ENCODE data around the gene SCARF2. TPM values are rescaled to one million over a fixed set of nuclear protein-coding genes. Genes with fewer than 3 reads are reported as not detected.
"Not testable (repeated sequence)": the region's sequence is repeated elsewhere in the genome, so short reads cannot be mapped to it uniquely, and the experiment has no call there.

The SCARF2 gene
- total RNA-seq, 1 donor from 2014 or later = 133 TPM

GRCh38 chr22:20479612-20480196 is 42.1 kb upstream of the SCARF2 start:
- TF ChIP-seq CTCF (IDR thresholded peaks at IDR 0.05) = no peak
- Histone ChIP-seq H3K9me3 (no peaks in the 10 kb centered on the region), H3K27ac (no peak overlapping the region), H3K4me1 (no peaks in the 10 kb centered on the region), H3K27me3 (no peaks in the 10 kb centered on the region), H3K4me3 (no peak overlapping the region), H3K36me3 (no peaks in the 10 kb centered on the region)
- intact Hi-C loops (cut with DNase I) = no loop called here
- DNase-seq (ENCODE audit: low spot score in 2 of 2) = no peak

- DNase-seq (ENCODE audit: low spot score in 2 of 2); H3K27me3 ChIP-seq; intact Hi-C loops (cut with DNase I); H3K36me3 ChIP-seq; H3K9me3 ChIP-seq; H3K4me1 ChIP-seq; H3K27ac ChIP-seq; H3K4me3 ChIP-seq: not testable (repeated sequence)
Observed at GRCh38 chr22:20478059-20478458, 40.4 kb upstream of the SCARF2 start.

- DNase-seq (ENCODE audit: low spot score in 2 of 2); H3K4me1 ChIP-seq; H3K9me3 ChIP-seq; H3K27me3 ChIP-seq; H3K4me3 ChIP-seq; intact Hi-C loops (cut with DNase I); H3K36me3 ChIP-seq; H3K27ac ChIP-seq: not testable (repeated sequence)
Observed at GRCh38 chr22:20475569-20475968, 37.9 kb upstream of the SCARF2 start.

GRCh38 chr22:20475115-20475436 is 37.5 kb upstream of the SCARF2 start:
- H3K27ac ChIP-seq = no peak overlapping the region
- no peaks in the 10 kb centered on the region for H3K9me3 ChIP-seq
- TF ChIP-seq CTCF (IDR thresholded peaks at IDR 0.05) = no peak
- H3K4me1 ChIP-seq = no peaks in the 10 kb centered on the region
- peaks cover 6 to 15% of the 10 kb centered on the region in 2 donors for H3K36me3 ChIP-seq
- no peak for DNase-seq (ENCODE audit: low spot score in 2 of 2)
- H3K4me3 ChIP-seq = no peak overlapping the region
- intact Hi-C loops (cut with DNase I) = no loop called here
- H3K27me3 ChIP-seq = no peaks in the 10 kb centered on the region

- Histone ChIP-seq H3K27ac (no peak overlapping the region), H3K36me3 (peaks cover 8 to 30% of the 10 kb centered on the region in 2 donors), H3K4me3 (no peak overlapping the region), H3K27me3 (no peaks in the 10 kb centered on the region), H3K9me3 (no peaks in the 10 kb centered on the region), H3K4me1 (no peaks in the 10 kb centered on the region)
- intact Hi-C loops (cut with DNase I) = no loop called here
- no peak for TF ChIP-seq CTCF (IDR thresholded peaks at IDR 0.05)
- DNase-seq (ENCODE audit: low spot score in 2 of 2) = no peak
Observed at GRCh38 chr22:20472629-20473442, 35.2 kb upstream of the SCARF2 start.

GRCh38 chr22:20471126-20471833 is 33.7 kb upstream of the SCARF2 start:
- Histone ChIP-seq H3K36me3 (peaks cover 8 to 30% of the 10 kb centered on the region in 2 donors), H3K27me3 (no peaks in the 10 kb centered on the region), H3K4me3 (no peak overlapping the region), H3K9me3 (no peaks in the 10 kb centered on the region), H3K27ac (no peak overlapping the region), H3K4me1 (no peaks in the 10 kb centered on the region)
- DNase-seq (ENCODE audit: low spot score in 2 of 2) = no peak
- intact Hi-C loops (cut with DNase I) = no loop called here
- no peak for TF ChIP-seq CTCF (IDR thresholded peaks at IDR 0.05)

- intact Hi-C loops (cut with DNase I); H3K27me3 ChIP-seq; H3K9me3 ChIP-seq; H3K27ac ChIP-seq; DNase-seq (ENCODE audit: low spot score in 2 of 2); H3K4me3 ChIP-seq; H3K4me1 ChIP-seq: not testable (repeated sequence)
- peaks cover 8 to 30% of the 10 kb centered on the region in 2 donors for H3K36me3 ChIP-seq
Observed at GRCh38 chr22:20470525-20470924, 32.9 kb upstream of the SCARF2 start.
